Activated CD4-positive, alpha-beta T cell treated with anti-CD3 and anti-CD28 coated beads, Interleukin-2, Interleukin-4, amounts not matched to agents 100 ng/mL and 50 ng/mL, durations not matched to agents 16 hours and 8 hours (primary cell): ENCODE data around the gene RAB22A.
A peak's percentile ranks its signal among the peaks of the same experiment; 100 is the strongest.

Experiments
- DNase-seq: peaks from one replicate; pipeline ENCODE4 v3.0.0-alpha.2; 2020; ENCODE audit warnings: low spot score

RAB22A gene, protein sequence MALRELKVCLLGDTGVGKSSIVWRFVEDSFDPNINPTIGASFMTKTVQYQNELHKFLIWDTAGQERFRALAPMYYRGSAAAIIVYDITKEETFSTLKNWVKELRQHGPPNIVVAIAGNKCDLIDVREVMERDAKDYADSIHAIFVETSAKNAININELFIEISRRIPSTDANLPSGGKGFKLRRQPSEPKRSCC

GRCh38 chr20:58309591-58310290, at the start of gene RAB22A:
TSS of gene RAB22A (plus strand) at chr20:58309715. CDS start at chr20:58309977, 262 bp downstream.
- DNase-seq = peak; percentile 80

GRCh38 chr20:58260006-58260405, 49.5 kb upstream of the RAB22A start:
- no peak for DNase-seq

DNA sequence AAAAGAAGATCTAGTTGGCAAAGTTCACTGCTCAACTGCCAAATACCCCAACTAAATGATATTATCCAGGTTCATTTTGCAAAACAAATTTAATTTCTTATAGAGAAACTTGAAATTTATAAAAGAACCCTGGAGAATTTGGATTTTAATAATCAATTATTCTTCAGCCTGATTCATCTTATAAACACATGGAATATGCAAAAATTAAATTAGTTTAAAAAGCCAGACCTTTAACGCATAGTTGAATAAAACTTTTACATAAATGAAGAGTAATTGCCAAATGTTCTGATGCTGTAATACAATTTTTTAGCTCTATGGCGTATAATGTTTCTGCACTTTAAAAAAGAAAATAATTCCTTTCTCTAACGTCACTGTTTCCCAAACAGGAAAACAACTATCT, 47.9 kb upstream of the RAB22A start:
- no peak for DNase-seq

- no peak for DNase-seq
These were observed 45.2 kb upstream of the RAB22A start for GRCh38 chr20:58264271-58264670.

GRCh38 chr20:58267389-58268215, 41.9 kb upstream of the RAB22A start:
- no peak for DNase-seq

GRCh38 chr20:58268421-58268821, 41.1 kb upstream of the RAB22A start:
- DNase-seq = no peak

DNA sequence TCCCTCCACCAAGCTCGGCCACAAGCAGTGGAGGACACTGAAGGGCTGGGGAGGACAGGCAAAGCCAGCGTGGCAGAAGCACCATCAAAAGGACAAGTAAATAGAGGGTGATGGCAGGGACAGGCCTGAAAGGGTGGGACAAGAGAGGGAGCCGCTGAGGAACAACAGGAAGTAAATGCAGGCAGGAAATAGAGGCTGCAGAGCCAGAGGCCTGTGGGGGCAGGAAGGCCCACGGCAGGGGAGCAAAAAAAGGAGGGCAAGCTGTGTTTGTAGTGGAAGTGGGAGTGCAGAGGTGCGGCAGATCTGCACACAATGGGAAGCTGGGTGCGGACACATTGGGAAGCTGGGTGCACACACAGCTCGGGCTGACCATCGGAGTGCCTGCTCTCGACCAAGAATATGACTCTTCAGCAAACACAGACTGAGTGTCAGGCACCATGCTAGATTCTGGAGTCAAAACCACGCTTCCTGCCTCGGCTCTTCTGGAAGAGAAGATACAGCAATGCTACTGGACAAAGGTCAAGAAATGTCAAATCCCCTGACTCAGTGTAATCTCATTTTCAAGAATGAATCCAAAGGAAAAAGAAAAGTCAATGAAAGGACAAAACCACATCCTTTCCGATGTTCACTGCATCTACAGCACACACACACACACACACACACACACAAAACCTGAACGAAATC, 40.4 kb upstream of the RAB22A start:
- DNase-seq = no peak

GRCh38 chr20:58271606-58272351, 37.7 kb upstream of the RAB22A start:
- peak; percentile 46 for DNase-seq

DNA sequence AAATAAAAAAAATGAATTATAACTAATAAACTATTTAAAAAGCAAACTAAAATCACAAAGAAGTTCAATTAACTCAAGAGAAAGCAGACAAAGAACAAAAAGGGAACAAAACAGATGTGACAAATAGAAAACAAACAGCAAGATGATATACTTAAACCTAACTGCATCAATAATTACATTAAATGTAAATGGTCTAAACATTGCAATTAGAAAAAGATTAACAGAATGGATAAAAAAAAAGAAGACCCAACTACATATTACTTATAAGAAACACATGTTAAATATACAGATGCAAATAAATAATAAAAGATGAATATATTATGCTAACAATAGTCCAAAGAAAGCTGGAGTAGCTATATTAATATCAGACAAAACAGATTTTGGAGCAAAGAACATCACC, 35.1 kb upstream of the RAB22A start:
- DNase-seq = no peak

DNA sequence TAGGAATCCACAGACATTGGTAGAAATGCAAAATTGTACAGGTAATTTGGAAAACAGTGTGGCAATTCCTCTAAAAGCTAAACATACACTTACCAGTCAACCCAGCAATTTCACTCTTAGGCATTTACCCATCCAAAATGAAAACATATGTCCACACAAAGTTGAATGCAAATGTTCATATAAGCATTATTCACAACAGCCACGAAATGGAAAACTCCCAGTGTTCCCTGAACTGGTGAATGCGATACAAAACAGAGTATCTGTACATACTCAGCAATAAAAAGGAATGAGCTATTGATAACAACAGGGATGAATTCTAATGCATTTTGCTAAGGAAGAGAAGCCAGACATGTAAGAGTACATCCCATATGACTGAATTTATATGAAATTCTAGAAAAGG, 32.4 kb upstream of the RAB22A start:
- no peak for DNase-seq

- DNase-seq = no peak
These were observed 31.7 kb upstream of the RAB22A start for GRCh38 chr20:58277578-58278472.

DNA sequence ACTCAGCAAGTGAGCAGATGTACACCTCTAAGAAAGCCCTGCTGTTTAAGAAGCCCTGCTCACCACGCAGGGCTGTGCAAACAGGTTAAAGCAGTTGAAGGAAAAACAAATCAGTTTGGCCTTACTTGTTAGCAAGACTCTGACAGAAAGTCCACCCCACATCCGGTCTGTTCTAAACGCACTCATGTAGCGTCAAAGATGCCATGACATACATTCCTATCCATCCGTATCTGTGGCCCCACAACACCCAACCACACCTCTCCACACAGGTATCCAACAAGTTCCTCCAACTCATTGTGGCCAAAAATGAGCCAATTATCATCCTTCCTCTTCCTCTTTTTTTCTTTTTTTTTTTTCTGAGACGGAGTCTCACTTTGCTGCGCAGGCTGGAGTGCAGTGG, 22.8 kb upstream of the RAB22A start:
- no peak for DNase-seq

- no peak for DNase-seq
These were observed 21.9 kb upstream of the RAB22A start for GRCh38 chr20:58287638-58288037.

- no peak for DNase-seq
These were observed 20.4 kb upstream of the RAB22A start for GRCh38 chr20:58289143-58289542.

DNA sequence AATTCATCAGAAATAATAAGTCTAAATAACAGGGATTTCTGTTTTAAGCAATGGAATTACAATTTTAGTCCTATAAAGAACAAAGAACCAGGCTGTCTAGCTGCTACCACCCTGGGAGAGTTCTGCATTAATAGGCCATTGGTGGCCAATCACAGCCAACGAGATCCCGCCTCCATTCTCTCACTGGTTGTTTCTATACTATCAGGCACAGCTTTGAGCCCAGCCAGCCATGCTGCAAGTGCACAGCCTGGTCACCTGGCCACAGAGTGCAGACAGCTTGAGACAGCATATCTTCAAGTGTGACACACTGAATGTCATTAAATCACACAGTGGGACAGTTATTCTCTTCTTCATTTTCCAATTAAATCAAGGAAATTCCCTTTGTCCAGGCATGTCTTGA, 16.1 kb upstream of the RAB22A start:
- DNase-seq = no peak

DNA sequence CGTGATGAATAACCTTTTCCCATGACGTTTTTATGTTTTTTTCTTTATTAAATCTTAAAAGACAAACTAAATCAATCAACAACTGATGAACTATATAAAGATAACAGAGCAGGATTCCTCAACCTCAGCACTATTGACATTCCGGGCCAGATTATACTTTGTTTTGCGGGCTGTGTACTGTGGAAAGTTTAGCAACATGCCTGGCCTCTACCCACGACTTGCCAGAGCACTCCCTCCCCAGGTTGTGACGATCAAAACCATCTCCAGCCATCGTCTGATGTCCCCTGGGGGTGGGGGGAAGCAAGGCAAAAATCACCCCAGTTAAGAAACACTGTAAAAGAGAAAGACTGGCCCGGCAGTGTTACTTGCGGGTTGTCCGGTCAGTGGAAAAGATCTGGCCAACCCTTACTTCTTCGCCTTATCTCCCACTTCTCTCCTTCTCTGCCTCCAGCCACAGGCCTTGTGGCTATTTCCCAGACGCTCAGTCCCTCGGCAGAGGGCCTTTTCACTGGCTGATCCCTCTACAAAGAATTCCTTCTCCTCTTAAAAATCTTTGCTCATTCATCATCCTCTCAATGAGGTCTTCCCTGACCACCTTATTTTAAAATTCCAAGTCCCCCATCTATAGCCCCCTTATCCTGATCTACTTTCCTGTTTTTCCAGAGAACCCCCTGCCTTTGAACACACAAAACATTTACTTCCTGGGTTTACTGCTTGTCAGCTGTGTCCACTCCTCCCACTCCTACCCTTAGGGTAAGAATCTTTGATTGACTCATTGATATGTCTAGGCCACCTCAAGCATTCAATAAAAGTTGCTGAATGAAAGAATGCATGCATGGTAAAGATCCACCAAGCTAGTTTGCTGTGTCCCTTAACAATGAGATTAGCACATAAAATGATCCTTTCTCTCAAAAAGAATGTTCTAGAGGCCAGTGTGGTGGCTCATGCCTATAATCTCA, 14.7 kb upstream of the RAB22A start:
- no peak for DNase-seq

DNA sequence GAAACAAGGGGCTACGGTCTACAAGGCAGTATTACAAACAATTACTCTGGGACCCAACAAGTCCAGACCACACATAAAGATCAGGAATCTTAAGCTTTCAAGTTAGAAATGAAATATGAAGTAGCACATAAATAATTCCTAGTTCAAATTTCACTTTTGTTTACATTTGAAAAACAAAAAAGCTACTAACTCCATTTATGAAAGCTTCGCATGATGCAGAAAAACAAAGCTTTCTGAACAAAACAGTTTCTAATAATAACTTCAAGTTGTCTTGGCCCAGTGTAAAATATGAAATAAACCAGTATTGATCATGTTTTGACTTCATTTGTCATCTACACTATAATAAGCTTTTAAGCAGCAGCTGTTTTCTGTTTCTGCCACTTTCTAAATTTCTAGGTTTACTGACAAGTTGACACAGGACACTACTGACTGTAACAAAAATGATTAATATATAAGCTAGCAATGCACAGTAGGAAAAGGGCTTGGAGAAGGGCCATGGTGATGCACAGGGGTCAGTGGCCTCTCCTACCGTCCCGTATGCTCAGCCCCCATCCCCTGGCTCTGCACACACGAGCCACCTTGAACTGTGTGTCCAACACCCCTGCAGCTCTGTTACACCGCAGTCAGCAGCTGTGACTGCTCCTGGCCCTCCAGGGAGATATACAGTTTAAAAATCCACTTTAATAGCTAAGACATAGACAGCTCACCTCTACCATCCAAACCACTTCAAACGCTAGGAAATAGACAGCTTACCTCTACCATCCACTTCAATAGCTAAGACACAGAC, 13.3 kb upstream of the RAB22A start:
- DNase-seq = no peak

GRCh38 chr20:58297394-58297793, 12.1 kb upstream of the RAB22A start:
- DNase-seq = no peak

DNA sequence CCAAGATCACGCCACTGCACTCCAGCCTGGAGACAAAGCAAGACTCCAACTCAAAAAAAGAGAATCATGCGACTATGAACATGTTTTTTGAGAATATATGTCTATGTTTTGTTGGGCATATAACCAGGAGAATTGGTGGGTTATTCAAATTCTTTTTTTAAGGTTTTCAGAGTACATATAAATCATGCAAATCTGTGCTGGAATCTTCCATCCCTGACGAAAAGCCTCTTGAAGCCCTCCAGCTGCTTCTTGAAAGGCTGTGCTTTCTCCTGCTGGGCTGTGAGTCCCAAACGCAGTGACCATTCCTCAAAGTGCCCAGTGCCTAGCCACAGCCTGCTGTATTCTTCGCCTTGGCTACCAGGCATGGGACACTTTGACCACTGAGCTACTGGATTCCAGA, 9.2 kb upstream of the RAB22A start:
- DNase-seq = no peak
